NCI-H2171 (cell line): Measurements from ENCODE around the gene COX8C.
"Not testable (repeated sequence)": the region's sequence is repeated elsewhere in the genome, so short reads cannot be mapped to it uniquely, and the experiment has no call there.

ENCODE experiments used
- DNase-seq: peaks from one replicate; lab custom pipeline; 2025; lab: John Stamatoyannopoulos, UW

COX8C gene

GRCh38 chr14:93320489-93320888 is 26.5 kb upstream of the COX8C start:
- no peak for DNase-seq

- DNase-seq: no peak
These were observed 23.9 kb upstream of the COX8C start for GRCh38 chr14:93322929-93323599.

- DNase-seq: no peak
These were observed 23.3 kb upstream of the COX8C start for GRCh38 chr14:93323600-93324174.

- DNase-seq: no peak
These were observed 20.8 kb upstream of the COX8C start for GRCh38 chr14:93326196-93326595.

- no peak for DNase-seq
These were observed 18.4 kb upstream of the COX8C start for GRCh38 chr14:93328546-93328945.

GRCh38 chr14:93329965-93330608 is 16.9 kb upstream of the COX8C start:
- DNase-seq: no peak

- DNase-seq: no peak
These were observed 16.4 kb upstream of the COX8C start for GRCh38 chr14:93330609-93331000.

- no peak for DNase-seq
These were observed 15.8 kb upstream of the COX8C start for GRCh38 chr14:93331002-93331727.

GRCh38 chr14:93331728-93332396 is 15.1 kb upstream of the COX8C start:
- DNase-seq: no peak

GRCh38 chr14:93332397-93332852 is 14.6 kb upstream of the COX8C start:
- DNase-seq: no peak

- peak; percentile 99 for DNase-seq
These were observed 13.9 kb upstream of the COX8C start, which contains the start of gene BTBD7 for GRCh38 chr14:93332853-93333630. Gene BTBD7, minus strand, starts transcription at chr14:93333036. Its CDS starts 36,985 bp downstream, at chr14:93296051.

GRCh38 chr14:93333631-93334103 is 13.3 kb upstream of the COX8C start:
- no peak for DNase-seq

GRCh38 chr14:93337143-93337753 is 9.7 kb upstream of the COX8C start:
- DNase-seq: no peak

- DNase-seq: no peak
These were observed 9.1 kb upstream of the COX8C start for GRCh38 chr14:93337884-93338283.

GRCh38 chr14:93343266-93343665 is 3.7 kb upstream of the COX8C start:
- no peak for DNase-seq

- no peak for DNase-seq
These were observed 3.2 kb upstream of the COX8C start for GRCh38 chr14:93343797-93344196.

- no peak for DNase-seq
These were observed 868 bp downstream of the COX8C start for GRCh38 chr14:93347850-93348249.

GRCh38 chr14:93348292-93348691 is 1.3 kb downstream of the COX8C start:
- no peak for DNase-seq

- not testable (repeated sequence) for DNase-seq
These were observed 7.9 kb downstream of the COX8C start for GRCh38 chr14:93354873-93355272.

- DNase-seq: no peak
These were observed 22.2 kb downstream of the COX8C start for GRCh38 chr14:93368996-93369712.
